GM19463 (cell line): Measurements from ENCODE around the gene VIP.
"Not testable (repeated sequence)": the region's sequence is repeated elsewhere in the genome, so short reads cannot be mapped to it uniquely, and the experiment has no call there.

Experiments used
- ATAC-seq: cut with Tn5 transposase; IDR thresholded peaks from one replicate; pipeline ENCODE4 v1.9.1; 2021; ENCODE audit warnings: mild to moderate bottlenecking, moderate library complexity; ENCODE audit not compliant: unreplicated experiment

VIP gene

GRCh38 chr6:152750694-152751093 is at the start of gene VIP:
Gene VIP (plus strand): TSS chr6:152750797. CDS start chr6:152752178, 1,381 bp downstream.
- no peak for ATAC-seq

GRCh38 chr6:152701081-152701862 is 49.3 kb upstream of the VIP start:
- ATAC-seq = no peak

GRCh38 chr6:152701863-152702401 is 48.7 kb upstream of the VIP start:
- ATAC-seq = no peak

- not testable (repeated sequence) for ATAC-seq
Measured at GRCh38 chr6:152703750-152704149, 46.8 kb upstream of the VIP start.

- ATAC-seq = no peak
Measured at GRCh38 chr6:152705327-152705726, 45.3 kb upstream of the VIP start.

- ATAC-seq = no peak
Measured at GRCh38 chr6:152716322-152716721, 34.3 kb upstream of the VIP start.

GRCh38 chr6:152720974-152721373 is 29.6 kb upstream of the VIP start:
- no peak for ATAC-seq

GRCh38 chr6:152721956-152722355 is 28.6 kb upstream of the VIP start:
- no peak for ATAC-seq

- no peak for ATAC-seq
Measured at GRCh38 chr6:152723398-152723797, 27.2 kb upstream of the VIP start.

- ATAC-seq = no peak
Measured at GRCh38 chr6:152726313-152726712, 24.3 kb upstream of the VIP start.

GRCh38 chr6:152727507-152727906 is 23.1 kb upstream of the VIP start:
- no peak for ATAC-seq

- no peak for ATAC-seq
Measured at GRCh38 chr6:152734630-152735029, 16.0 kb upstream of the VIP start.

- ATAC-seq = no peak
Measured at GRCh38 chr6:152736687-152737273, 13.8 kb upstream of the VIP start.

GRCh38 chr6:152745509-152746171 is 5.0 kb upstream of the VIP start:
- no peak for ATAC-seq

GRCh38 chr6:152746172-152746553 is 4.4 kb upstream of the VIP start:
- ATAC-seq = no peak

- ATAC-seq = no peak
Measured at GRCh38 chr6:152748843-152749242, 1.8 kb upstream of the VIP start.

- no peak for ATAC-seq
Measured at GRCh38 chr6:152749336-152749735, 1.3 kb upstream of the VIP start.

- no peak for ATAC-seq
Measured at GRCh38 chr6:152765331-152765730, 14.7 kb downstream of the VIP start.

- no peak for ATAC-seq
Measured at GRCh38 chr6:152769159-152769558, 18.6 kb downstream of the VIP start.

- ATAC-seq = no peak
Measured at GRCh38 chr6:152769993-152770392, 19.4 kb downstream of the VIP start.

- ATAC-seq = no peak
Measured at GRCh38 chr6:152771061-152771687, 20.6 kb downstream of the VIP start.
